Panc1 (cell line): Measurements from ENCODE around the gene GDF7. TPM values are rescaled to one million over a fixed set of nuclear protein-coding genes. Genes with fewer than 3 reads are reported as not detected.

ENCODE experiments used
- ATAC-seq: fragments of 200-7000 bp; cut with Tn5 transposase; 2 replicates; pipeline ENCODE4 v1.9.1; 2020; ENCODE audit warnings: mild to moderate bottlenecking, moderate library complexity
- BruUV-seq: library from RNA; stranded (reverse); fragments of 400-500 nt; replicated peaks from 2 replicates; lab custom pipeline; 2021; lab: Mats Ljungman, UMichigan
- CTCF ChIA-PET: fragments of 300-600 bp; sonication (Branson Sonifier 250); formaldehyde crosslinking; loops from one replicate; lab custom pipeline; 2022; ENCODE audit warnings: antibody characterized with exemption; lab: Charles Lee
- POLR2A ChIA-PET: fragments of 300-600 bp; sonication (Branson Sonifier 250); formaldehyde crosslinking; loops from one replicate; lab custom pipeline; 2022; ENCODE audit warnings: antibody characterized with exemption; lab: Charles Lee
- DNase-seq: peaks from one replicate; pipeline ENCODE4 v3.0.0-alpha.2; 2010; ENCODE audit warnings: low read depth, low spot score
- H3K27ac ChIP-seq: 2 replicates; pipeline ENCODE4 v1.5.1; 2011; ENCODE audit warnings: mild to moderate bottlenecking, low read length, inconsistent platforms
- H3K27me3 ChIP-seq: fragments of 200-500 bp; sonication (Bioruptor generic); 2 replicates; pipeline ENCODE4 v1.6.0; 2014; ENCODE audit warnings: low read length, inconsistent platforms; ENCODE audit not compliant: control insufficient read depth, insufficient read depth
- H3K36me3 ChIP-seq: fragments of 200-500 bp; sonication (Bioruptor generic); 2 replicates; pipeline ENCODE4 v1.5.1; 2014; ENCODE audit warnings: inconsistent platforms, mild to moderate bottlenecking, low read length, moderate library complexity; ENCODE audit not compliant: control insufficient read depth, insufficient read depth
- H3K4me1 ChIP-seq: 2 replicates; pipeline ENCODE4 v1.5.1; 2011; ENCODE audit warnings: inconsistent platforms, mild to moderate bottlenecking, low read length, moderate library complexity; ENCODE audit not compliant: control insufficient read depth, insufficient read depth
- H3K4me3 ChIP-seq, 2 experiments: 2 replicates each; pipeline ENCODE4 v1.5.1; 2011 to 2012; ENCODE audit warnings: low read depth in 2 of 2, low read length in 2 of 2, mild to moderate bottlenecking in 2 of 2, inconsistent platforms in 1 of 2, moderate library complexity in 1 of 2
- H3K9me3 ChIP-seq: fragments of 200-500 bp; sonication (Bioruptor generic); 2 replicates; pipeline ENCODE4 v1.5.1; 2014; ENCODE audit warnings: low read depth, mild to moderate bottlenecking, inconsistent platforms, low read length, moderate library complexity; ENCODE audit not compliant: control insufficient read depth, insufficient read depth
- POLR2AphosphoS5 ChIP-seq: IDR thresholded peaks from 2 replicates; pipeline ENCODE4 v1.6.1; 2012; ENCODE audit warnings: mild to moderate bottlenecking, low read depth, low read length, moderate library complexity
- SIN3A ChIP-seq: IDR thresholded peaks from 2 replicates; pipeline ENCODE4 v1.6.1; 2012; ENCODE audit warnings: low read depth, mild to moderate bottlenecking, low read length, moderate library complexity, borderline replicate concordance; ENCODE audit not compliant: insufficient read depth
- TCF7L2 ChIP-seq: IDR thresholded peaks from 2 replicates; pipeline ENCODE4 v1.6.1; 2011; ENCODE audit warnings: mild to moderate bottlenecking, low read depth, low read length, inconsistent platforms
- in situ Hi-C: cut with HindIII; loops from 2 replicates; pipeline ENCODE4 v1.10.0; 2016; ENCODE audit warnings: low sequenced_read_pairs, low pct_unique_long_range_greater_than_20kb
- intact Hi-C: fragments of 100-400 bp; cut with micrococcal nuclease; formaldehyde crosslinking; loops from one replicate; pipeline ENCODE4 v1.10.0; 2022; ENCODE audit not compliant: unreplicated experiment
- total RNA-seq: library from RNA; stranded (reverse); gene quantifications from one replicate; pipeline ENCODE4 v1.2.1, GENCODE V29; 2021; ENCODE audit not compliant: unreplicated experiment
- TF ChIP-seq, protein P1 (sequence below), 2 experiments: IDR thresholded peaks; 2 replicates each; pipeline ENCODE4 v1.6.1; 2011 to 2012; ENCODE audit warnings: low read depth in 2 of 2, control low read depth in 1 of 2, low read length in 1 of 2, mild to moderate bottlenecking in 1 of 2, moderate library complexity in 1 of 2; ENCODE audit not compliant: insufficient read depth in 1 of 2
- TF ChIP-seq, protein P2 (sequence below): fragments of 450-650 bp; IDR thresholded peaks from 2 replicates; pipeline ENCODE4 v1.5.1; 2017; ENCODE audit warnings: mild to moderate bottlenecking

GDF7 gene
- total RNA-seq, 1 experiment from 2014 or later: not detected

DNA sequence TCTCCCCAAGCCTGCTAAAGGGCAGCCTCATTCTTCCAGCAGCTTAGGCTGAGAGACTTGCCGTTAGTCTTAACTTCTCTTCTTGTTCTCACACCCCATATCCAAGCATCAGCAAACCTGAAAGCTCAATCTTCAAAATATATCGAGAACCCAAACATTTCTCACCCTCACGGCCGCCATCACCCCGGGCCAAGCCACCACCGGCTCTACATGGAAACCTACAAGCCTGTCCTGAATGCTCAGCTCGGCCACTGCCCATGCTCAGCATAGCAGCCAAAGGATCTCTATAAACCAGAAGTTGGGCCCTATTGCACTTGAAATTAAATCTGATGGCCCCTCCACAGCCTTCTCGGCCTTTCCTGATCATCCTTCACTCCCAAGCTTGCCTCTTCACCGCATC lies 18.1 kb upstream of the GDF7 start:
- TF ChIP-seq SIN3A: no peak
- no peak for TF ChIP-seq POLR2AphosphoS5
- TF ChIP-seq, protein P1, sequence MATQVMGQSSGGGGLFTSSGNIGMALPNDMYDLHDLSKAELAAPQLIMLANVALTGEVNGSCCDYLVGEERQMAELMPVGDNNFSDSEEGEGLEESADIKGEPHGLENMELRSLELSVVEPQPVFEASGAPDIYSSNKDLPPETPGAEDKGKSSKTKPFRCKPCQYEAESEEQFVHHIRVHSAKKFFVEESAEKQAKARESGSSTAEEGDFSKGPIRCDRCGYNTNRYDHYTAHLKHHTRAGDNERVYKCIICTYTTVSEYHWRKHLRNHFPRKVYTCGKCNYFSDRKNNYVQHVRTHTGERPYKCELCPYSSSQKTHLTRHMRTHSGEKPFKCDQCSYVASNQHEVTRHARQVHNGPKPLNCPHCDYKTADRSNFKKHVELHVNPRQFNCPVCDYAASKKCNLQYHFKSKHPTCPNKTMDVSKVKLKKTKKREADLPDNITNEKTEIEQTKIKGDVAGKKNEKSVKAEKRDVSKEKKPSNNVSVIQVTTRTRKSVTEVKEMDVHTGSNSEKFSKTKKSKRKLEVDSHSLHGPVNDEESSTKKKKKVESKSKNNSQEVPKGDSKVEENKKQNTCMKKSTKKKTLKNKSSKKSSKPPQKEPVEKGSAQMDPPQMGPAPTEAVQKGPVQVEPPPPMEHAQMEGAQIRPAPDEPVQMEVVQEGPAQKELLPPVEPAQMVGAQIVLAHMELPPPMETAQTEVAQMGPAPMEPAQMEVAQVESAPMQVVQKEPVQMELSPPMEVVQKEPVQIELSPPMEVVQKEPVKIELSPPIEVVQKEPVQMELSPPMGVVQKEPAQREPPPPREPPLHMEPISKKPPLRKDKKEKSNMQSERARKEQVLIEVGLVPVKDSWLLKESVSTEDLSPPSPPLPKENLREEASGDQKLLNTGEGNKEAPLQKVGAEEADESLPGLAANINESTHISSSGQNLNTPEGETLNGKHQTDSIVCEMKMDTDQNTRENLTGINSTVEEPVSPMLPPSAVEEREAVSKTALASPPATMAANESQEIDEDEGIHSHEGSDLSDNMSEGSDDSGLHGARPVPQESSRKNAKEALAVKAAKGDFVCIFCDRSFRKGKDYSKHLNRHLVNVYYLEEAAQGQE (IDR thresholded peaks at IDR 0.05; ENCODE audit: insufficient read depth in 1 of 2, low read depth in 2 of 2, low read length in 1 of 2): no peak
- TF ChIP-seq, protein P2, sequence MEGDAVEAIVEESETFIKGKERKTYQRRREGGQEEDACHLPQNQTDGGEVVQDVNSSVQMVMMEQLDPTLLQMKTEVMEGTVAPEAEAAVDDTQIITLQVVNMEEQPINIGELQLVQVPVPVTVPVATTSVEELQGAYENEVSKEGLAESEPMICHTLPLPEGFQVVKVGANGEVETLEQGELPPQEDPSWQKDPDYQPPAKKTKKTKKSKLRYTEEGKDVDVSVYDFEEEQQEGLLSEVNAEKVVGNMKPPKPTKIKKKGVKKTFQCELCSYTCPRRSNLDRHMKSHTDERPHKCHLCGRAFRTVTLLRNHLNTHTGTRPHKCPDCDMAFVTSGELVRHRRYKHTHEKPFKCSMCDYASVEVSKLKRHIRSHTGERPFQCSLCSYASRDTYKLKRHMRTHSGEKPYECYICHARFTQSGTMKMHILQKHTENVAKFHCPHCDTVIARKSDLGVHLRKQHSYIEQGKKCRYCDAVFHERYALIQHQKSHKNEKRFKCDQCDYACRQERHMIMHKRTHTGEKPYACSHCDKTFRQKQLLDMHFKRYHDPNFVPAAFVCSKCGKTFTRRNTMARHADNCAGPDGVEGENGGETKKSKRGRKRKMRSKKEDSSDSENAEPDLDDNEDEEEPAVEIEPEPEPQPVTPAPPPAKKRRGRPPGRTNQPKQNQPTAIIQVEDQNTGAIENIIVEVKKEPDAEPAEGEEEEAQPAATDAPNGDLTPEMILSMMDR: no peak
- TF ChIP-seq TCF7L2: no peak
- Histone ChIP-seq H3K27ac (no peak overlapping the region), H3K4me1 (peaks cover 9% of the 10 kb centered on the region), H3K4me3 (no peak overlapping the region; a peak in 1 of 4 replicates), H3K36me3 (no peaks in the 10 kb centered on the region), H3K27me3 (no peaks in the 10 kb centered on the region), H3K9me3 (no peaks in the 10 kb centered on the region)
- no peak for DNase-seq
- ChIA-PET CTCF (no interaction called here), POLR2A (no interaction called here)
- TSS peak; percentile 85 for BruUV-seq
- no peak for ATAC-seq
- intact Hi-C loops: no loop called here
- in situ Hi-C loops: loop anchor here (25.0 kb wide), 1 partner anchor 212 kb away; the partner anchor contains the start of gene RHOB

DNA sequence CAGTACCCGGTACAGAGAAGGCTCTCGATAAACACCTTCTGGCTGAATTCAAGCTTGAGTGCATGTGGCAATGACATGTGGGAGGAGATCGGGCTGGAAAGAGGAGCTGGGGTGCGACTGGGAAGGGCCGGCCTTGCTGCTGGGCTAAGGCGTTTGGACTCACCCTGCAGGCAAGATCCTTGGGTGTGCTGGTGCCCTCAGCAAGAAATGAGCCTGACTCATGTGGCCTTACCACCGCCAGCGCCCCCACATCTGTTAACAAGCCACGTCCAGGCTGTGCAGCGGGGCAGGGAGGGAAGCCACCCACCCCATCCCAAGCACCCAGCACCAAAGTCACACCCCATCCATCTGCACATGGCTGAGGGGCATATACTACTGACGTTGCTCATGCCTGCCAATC lies 17.4 kb upstream of the GDF7 start:
- peak overlapping the region; percentile 87 to 93; a peak in 3 of 4 replicates for H3K4me3 ChIP-seq
- no TSS peak for BruUV-seq
- no peak for TF ChIP-seq POLR2AphosphoS5
- TF ChIP-seq, protein P2: no peak
- no peak for TF ChIP-seq TCF7L2
- TF ChIP-seq SIN3A: no peak
- TF ChIP-seq, protein P1 (IDR thresholded peaks at IDR 0.05; ENCODE audit: insufficient read depth in 1 of 2, low read depth in 2 of 2, low read length in 1 of 2): no peak
- no peak for ATAC-seq
- POLR2A ChIA-PET: no interaction called here
- H3K4me1 ChIP-seq: peaks cover 9% of the 10 kb centered on the region
- H3K27ac ChIP-seq: peak overlapping the region; percentile 78
- H3K9me3 ChIP-seq: no peaks in the 10 kb centered on the region
- intact Hi-C loops (no loop called here), in situ Hi-C loops (loop anchor here (25.0 kb wide), 1 partner anchor 212 kb away; the partner anchor contains the start of gene RHOB)
- CTCF ChIA-PET: no interaction called here
- H3K27me3 ChIP-seq: no peaks in the 10 kb centered on the region
- DNase-seq: no peak
- no peaks in the 10 kb centered on the region for H3K36me3 ChIP-seq
